ENCODE data around the gene PLA2R1.
"Not testable (repeated sequence)": the region's sequence is repeated elsewhere in the genome, so short reads cannot be mapped to it uniquely, and the experiment has no call there.

The PLA2R1 gene

GRCh38 chr2:160063271-160063670 is 856 bp upstream of the PLA2R1 start:
- DNase-seq, result peak; percentile 15

- no peak for DNase-seq
Measured at GRCh38 chr2:160061944-160062291, 497 bp downstream of the PLA2R1 start.

- DNase-seq, result no peak
Measured at GRCh38 chr2:160061533-160061932, 882 bp downstream of the PLA2R1 start.

GRCh38 chr2:160060297-160060696 is 2.1 kb downstream of the PLA2R1 start:
- DNase-seq, result no peak

- no peak for DNase-seq
Measured at GRCh38 chr2:160057356-160057755, 5.1 kb downstream of the PLA2R1 start.

- DNase-seq, result no peak
Measured at GRCh38 chr2:160055726-160056108, 6.7 kb downstream of the PLA2R1 start.

GRCh38 chr2:160054984-160055725 is 7.3 kb downstream of the PLA2R1 start:
- peak; percentile 40 for DNase-seq

GRCh38 chr2:160053946-160054345 is 8.5 kb downstream of the PLA2R1 start:
- DNase-seq, result no peak

- DNase-seq, result no peak
Measured at GRCh38 chr2:160052531-160052930, 9.9 kb downstream of the PLA2R1 start.

- no peak for DNase-seq
Measured at GRCh38 chr2:160051371-160051800, 11.0 kb downstream of the PLA2R1 start.

GRCh38 chr2:160050147-160050546 is 12.3 kb downstream of the PLA2R1 start:
- DNase-seq, result no peak

GRCh38 chr2:160045703-160046210 is 16.7 kb downstream of the PLA2R1 start:
- no peak for DNase-seq

- no peak for DNase-seq
Measured at GRCh38 chr2:160044728-160045127, 17.7 kb downstream of the PLA2R1 start.

GRCh38 chr2:160043265-160043664 is 19.1 kb downstream of the PLA2R1 start:
- no peak for DNase-seq

- no peak for DNase-seq
Measured at GRCh38 chr2:160042054-160042453, 20.4 kb downstream of the PLA2R1 start.

- no peak for DNase-seq
Measured at GRCh38 chr2:160041091-160041490, 21.3 kb downstream of the PLA2R1 start.

GRCh38 chr2:160039166-160039903 is 23.1 kb downstream of the PLA2R1 start:
- DNase-seq, result peak; percentile 58

GRCh38 chr2:160038662-160039061 is 23.8 kb downstream of the PLA2R1 start:
- DNase-seq, result not testable (repeated sequence)

GRCh38 chr2:160036736-160037135 is 25.7 kb downstream of the PLA2R1 start:
- no peak for DNase-seq

- DNase-seq, result no peak
Measured at GRCh38 chr2:160035125-160035524, 27.3 kb downstream of the PLA2R1 start.

- DNase-seq, result peak; percentile 13
Measured at GRCh38 chr2:160034396-160034795, 28.0 kb downstream of the PLA2R1 start.

- peak; percentile 80 for DNase-seq
Measured at GRCh38 chr2:160033732-160034392, 28.6 kb downstream of the PLA2R1 start.

GRCh38 chr2:160029270-160029628 is 33.2 kb downstream of the PLA2R1 start:
- no peak for DNase-seq
